CD14-positive monocyte (primary cell): ENCODE measurements around the gene ACRBP. TPM values are rescaled to one million over a fixed set of nuclear protein-coding genes. Genes with fewer than 3 reads are reported as not detected.

Source experiments
- DNase-seq, 3 donors: peaks; one replicate each; pipeline ENCODE4 v3.0.0-alpha.2; 2011 to 2022
- H2AFZ ChIP-seq: 2 replicates; pipeline ENCODE4 v1.6.0; 2012; ENCODE audit warnings: mild to moderate bottlenecking, low read depth, low read length, inconsistent platforms; ENCODE audit not compliant: insufficient read depth, poor library complexity, severe bottlenecking
- H3K27ac ChIP-seq, 2 donors: 1 replicate in 1 of 2; 2 replicates in 1 of 2; pipeline ENCODE4 v1.5.1; 2012 to 2013; ENCODE audit warnings: low read length in 2 of 2, control low read depth in 1 of 2, inconsistent platforms in 1 of 2, low read depth in 1 of 2, mild to moderate bottlenecking in 1 of 2
- H3K27me3 ChIP-seq, 2 donors: one replicate each; pipeline versions ENCODE4 v1.6.0 to v1.6.1; 2011 to 2013; ENCODE audit warnings: low read length in 2 of 2; ENCODE audit not compliant: control insufficient read depth in 2 of 2, insufficient read depth in 2 of 2
- H3K36me3 ChIP-seq, 2 donors: replicated peaks in 1 of 2; 1 replicate in 1 of 2; 2 replicates in 1 of 2; pipeline versions ENCODE4 v1.5.1 to v1.6.1; 2012 to 2013; ENCODE audit warnings: low read length in 2 of 2, control low read depth in 1 of 2, inconsistent platforms in 1 of 2, mild to moderate bottlenecking in 1 of 2; ENCODE audit not compliant: insufficient read depth in 2 of 2, control insufficient read depth in 1 of 2
- H3K4me1 ChIP-seq, 2 donors: 1 replicate in 1 of 2; 2 replicates in 1 of 2; pipeline versions ENCODE4 v1.5.1 to v1.6.1; 2012 to 2013; ENCODE audit warnings: low read length in 2 of 2, control low read depth in 1 of 2, inconsistent platforms in 1 of 2, mild to moderate bottlenecking in 1 of 2, moderate library complexity in 1 of 2; ENCODE audit not compliant: insufficient read depth in 2 of 2, control insufficient read depth in 1 of 2
- H3K4me2 ChIP-seq: replicated peaks from 2 replicates; pipeline ENCODE3; 2012; ENCODE audit warnings: low read length, moderate library complexity, mild to moderate bottlenecking; ENCODE audit not compliant: poor library complexity, severe bottlenecking; ENCODE audit errors: extremely low read depth
- H3K4me3 ChIP-seq, 3 experiments: fragments of 200-600 bp in 1 of 3; sonication (generic) in 1 of 3; replicated peaks in 1 of 3; 1 replicate in 2 of 3; 2 replicates in 1 of 3; pipeline ENCODE4 v1.5.1; 2011 to 2013; ENCODE audit warnings: low read length in 3 of 3, mild to moderate bottlenecking in 3 of 3, control low read depth in 2 of 3, low read depth in 2 of 3, inconsistent platforms in 1 of 3, moderate library complexity in 1 of 3
- H3K79me2 ChIP-seq: 2 replicates; pipeline ENCODE4 v1.6.0; 2012; ENCODE audit warnings: mild to moderate bottlenecking, control low read depth, inconsistent platforms, low read length, moderate library complexity; ENCODE audit not compliant: insufficient read depth
- H3K9ac ChIP-seq: 2 replicates; pipeline ENCODE4 v1.6.0; 2017; ENCODE audit warnings: low read length, mild to moderate bottlenecking; ENCODE audit not compliant: insufficient read depth, poor library complexity, severe bottlenecking
- H3K9me3 ChIP-seq, 2 donors: replicated peaks in 1 of 2; 1 replicate in 1 of 2; 2 replicates in 1 of 2; pipeline versions ENCODE4 v1.5.1 to v1.6.1; 2012 to 2013; ENCODE audit warnings: low read length in 2 of 2, control low read depth in 1 of 2; ENCODE audit not compliant: control insufficient read depth in 1 of 2, insufficient read depth in 1 of 2
- H4K20me1 ChIP-seq: 2 replicates; pipeline ENCODE4 v1.6.0; 2012; ENCODE audit warnings: mild to moderate bottlenecking, low read length, control low read depth, moderate library complexity; ENCODE audit not compliant: insufficient read depth
- H3K27ac Mint-ChIP-seq, 7 donors: one replicate each; pipeline ENCODE4 v1.8.0; 2020; ENCODE audit warnings: mild to moderate bottlenecking in 7 of 7, mixed read lengths in 7 of 7, moderate library complexity in 6 of 7, inconsistent platforms in 2 of 7
- H3K27me3 Mint-ChIP-seq, 3 donors: one replicate each; pipeline ENCODE4 v1.8.0; 2021 to 2022; ENCODE audit warnings: low read depth in 3 of 3, mild to moderate bottlenecking in 3 of 3, mixed read lengths in 3 of 3, moderate library complexity in 3 of 3, inconsistent platforms in 1 of 3
- H3K36me3 Mint-ChIP-seq, 2 donors: one replicate each; pipeline ENCODE4 v1.8.0; 2020; ENCODE audit warnings: mixed read lengths in 2 of 2, inconsistent platforms in 1 of 2, mild to moderate bottlenecking in 1 of 2
- H3K4me1 Mint-ChIP-seq: one replicate; pipeline ENCODE4 v1.8.0; 2020; ENCODE audit warnings: mild to moderate bottlenecking, mixed read lengths
- H3K4me3 Mint-ChIP-seq, 2 donors: one replicate each; pipeline ENCODE4 v1.8.0; 2020; ENCODE audit warnings: mild to moderate bottlenecking in 2 of 2, mixed read lengths in 2 of 2, moderate library complexity in 1 of 2
- H3K9me3 Mint-ChIP-seq, 7 donors: one replicate each; pipeline ENCODE4 v1.8.0; 2020 to 2022; ENCODE audit warnings: mixed read lengths in 7 of 7, mild to moderate bottlenecking in 6 of 7, moderate library complexity in 6 of 7, inconsistent platforms in 2 of 7
- WGBS: methylation state at CpG from one replicate; pipeline ENCODE4 v1.1.5; 2013; ENCODE audit warnings: missing lambda C conversion rate; ENCODE audit not compliant: insufficient coverage; 5-methylcytosine and 5-hydroxymethylcytosine counted together
- intact Hi-C, 2 donors: fragments of 100-400 bp; cut with micrococcal nuclease; formaldehyde crosslinking; loops; one replicate each; pipeline versions ENCODE4 v1.15.0 to v1.15.1; 2023
- polyA plus RNA-seq, 3 donors: library from polyadenylated mRNA; depleted of rRNA in 1 of 3; unstranded in 2 of 3; stranded (reverse) in 1 of 3; fragments of 300-500 nt in 2 of 3; fragments of >200 nt in 1 of 3; fragmentation: Illumina TruSeq in 2 of 3; gene quantifications; 1 replicate in 2 of 3; 2 replicates in 1 of 3; pipeline ENCODE4 v1.2.3, GENCODE V29; 2012 to 2021
- TF ChIP-seq, protein P1 (sequence below): fragments of 200-600 bp; IDR thresholded peaks from one replicate; pipeline ENCODE4 v1.8.0; 2022; ENCODE audit warnings: antibody characterized with exemption, mild to moderate bottlenecking

Gene ACRBP
- polyA plus RNA-seq, 3 donors, result 10.2 to 28.3 (median 10.3) TPM

DNA sequence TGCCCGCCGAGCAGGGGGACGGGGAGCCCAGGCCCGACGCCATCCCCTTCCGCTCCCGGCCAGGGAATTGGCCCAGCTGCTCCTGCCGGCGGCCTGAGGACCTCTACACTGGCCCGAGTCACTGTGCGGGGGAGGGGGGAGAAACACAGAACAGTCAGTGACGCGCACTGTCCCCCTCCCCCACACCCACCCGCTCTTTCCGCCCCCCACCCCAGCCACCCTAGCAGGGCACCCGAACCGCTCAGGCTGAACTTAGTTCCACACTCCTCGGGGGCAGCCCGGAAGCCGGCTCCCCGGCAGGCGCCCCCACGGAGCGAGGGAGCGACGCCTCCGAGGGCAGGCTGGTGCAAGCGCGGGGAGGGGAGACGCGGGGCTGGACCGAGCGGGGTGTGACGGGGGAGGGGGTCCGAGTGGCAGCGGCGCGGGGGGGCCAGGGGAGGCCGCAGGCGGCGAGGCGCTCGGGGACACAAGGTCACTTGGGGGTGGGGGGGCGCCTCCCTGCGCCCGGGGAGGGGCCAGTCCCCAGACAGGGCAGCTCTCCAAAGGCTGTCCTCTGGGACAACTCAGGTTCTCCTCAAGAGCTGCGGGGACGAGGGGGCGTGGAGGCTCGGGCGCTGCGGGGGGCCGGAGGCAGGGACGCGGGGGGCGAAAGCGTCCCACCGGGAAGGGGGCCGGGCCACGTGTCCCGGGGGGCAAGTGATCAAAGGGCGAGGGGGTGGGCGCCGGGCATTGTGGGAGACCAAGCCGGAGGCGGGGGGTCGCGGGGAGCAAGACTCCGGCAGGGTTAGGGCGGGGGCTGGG lies 40.7 kb downstream of the ACRBP start:
- peak; percentile 28 to 52 (median 49) for DNase-seq
- Histone ChIP-seq H3K9ac (peak overlapping the region; percentile 83), H4K20me1 (peaks cover 47% of the 10 kb centered on the region), H3K36me3 (peaks cover 16 to 21% of the 10 kb centered on the region in 2 donors), H2AFZ (peak overlapping the region; percentile 53), H3K27me3 (no peaks in the 10 kb centered on the region), H3K9me3 (peaks cover 0 to 7% of the 10 kb centered on the region in 2 donors), H3K79me2 (peaks cover 49% of the 10 kb centered on the region), H3K4me2 (peak overlapping the region; percentile 95), H3K27ac (peak overlapping the region; percentile 77 to 88), H3K4me1 (peaks cover 41 to 53% of the 10 kb centered on the region in 2 donors), H3K4me3 (peak overlapping the region; percentile 84 to 94 (median 88))
- H3K4me1 Mint-ChIP-seq, result peaks cover 36% of the 10 kb centered on the region
- peak overlapping the region in 4 of 7 donors; percentile 58 to 79 (median 68) for H3K27ac Mint-ChIP-seq
- intact Hi-C loops, result loop anchor here in 1 of 2 donors (5.0 kb wide), 1 partner anchor 34 kb away; no protein-coding TSS in a partner anchor
- peaks cover 32 to 37% of the 10 kb centered on the region in 2 donors for H3K36me3 Mint-ChIP-seq
- H3K27me3 Mint-ChIP-seq, result peaks cover 0 to 2% (median 0%) of the 10 kb centered on the region in 3 donors
- H3K9me3 Mint-ChIP-seq, result peaks cover 0 to 3% (median 0%) of the 10 kb centered on the region in 7 donors
- no peak overlapping the region for H3K4me3 Mint-ChIP-seq
- WGBS, result 0% methylated on average over 40 of the region's 70 CpGs
- TF ChIP-seq, protein P1, sequence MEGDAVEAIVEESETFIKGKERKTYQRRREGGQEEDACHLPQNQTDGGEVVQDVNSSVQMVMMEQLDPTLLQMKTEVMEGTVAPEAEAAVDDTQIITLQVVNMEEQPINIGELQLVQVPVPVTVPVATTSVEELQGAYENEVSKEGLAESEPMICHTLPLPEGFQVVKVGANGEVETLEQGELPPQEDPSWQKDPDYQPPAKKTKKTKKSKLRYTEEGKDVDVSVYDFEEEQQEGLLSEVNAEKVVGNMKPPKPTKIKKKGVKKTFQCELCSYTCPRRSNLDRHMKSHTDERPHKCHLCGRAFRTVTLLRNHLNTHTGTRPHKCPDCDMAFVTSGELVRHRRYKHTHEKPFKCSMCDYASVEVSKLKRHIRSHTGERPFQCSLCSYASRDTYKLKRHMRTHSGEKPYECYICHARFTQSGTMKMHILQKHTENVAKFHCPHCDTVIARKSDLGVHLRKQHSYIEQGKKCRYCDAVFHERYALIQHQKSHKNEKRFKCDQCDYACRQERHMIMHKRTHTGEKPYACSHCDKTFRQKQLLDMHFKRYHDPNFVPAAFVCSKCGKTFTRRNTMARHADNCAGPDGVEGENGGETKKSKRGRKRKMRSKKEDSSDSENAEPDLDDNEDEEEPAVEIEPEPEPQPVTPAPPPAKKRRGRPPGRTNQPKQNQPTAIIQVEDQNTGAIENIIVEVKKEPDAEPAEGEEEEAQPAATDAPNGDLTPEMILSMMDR, result no peak

DNA sequence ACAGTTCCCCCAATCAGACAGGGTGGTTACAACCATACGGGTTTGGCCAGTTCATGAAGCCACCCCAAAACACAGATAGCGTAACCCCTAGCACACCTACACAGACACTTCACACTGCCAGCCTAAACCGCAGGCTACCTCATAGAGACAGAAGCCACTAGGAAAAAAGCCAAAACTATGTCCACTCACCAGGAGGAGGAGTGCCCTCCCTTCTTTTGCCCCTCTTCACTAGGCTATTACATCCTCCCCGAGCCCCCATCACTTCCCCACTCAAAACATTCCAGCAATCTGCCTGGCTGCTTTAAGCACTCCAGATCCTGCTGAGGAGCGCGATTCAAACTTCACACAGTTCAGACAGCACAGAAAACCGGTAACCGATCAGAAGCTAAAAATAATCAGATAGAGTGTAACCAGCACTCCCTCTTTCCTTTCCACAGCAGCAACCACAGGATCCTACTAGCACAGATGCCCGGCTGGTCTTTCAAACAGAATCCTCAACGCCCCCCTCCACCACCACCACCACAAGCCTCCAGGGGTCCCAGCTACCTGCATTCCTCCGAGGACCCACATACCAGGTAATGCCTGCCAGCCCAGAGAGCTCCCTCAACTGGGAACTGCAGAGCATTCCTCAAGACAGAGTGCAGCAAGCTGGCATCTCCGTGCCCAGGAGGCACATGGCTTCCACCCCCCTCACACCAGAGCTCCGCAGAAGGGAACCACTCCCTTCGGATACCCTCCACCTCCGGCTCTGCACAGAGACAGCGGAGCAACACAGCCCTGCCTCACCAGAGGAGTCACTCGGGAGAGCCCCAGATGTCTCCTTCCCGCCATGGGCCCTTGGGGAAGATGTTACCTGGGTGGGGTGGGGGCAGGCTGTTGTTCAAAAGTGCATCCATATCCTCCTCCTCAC lies 41.6 kb downstream of the ACRBP start:
- peak overlapping the region; percentile 95 for H3K4me2 ChIP-seq
- Mint-ChIP-seq H3K27ac (peak overlapping the region in 5 of 7 donors; percentile 62 to 74 (median 68)), H3K27me3 (peaks cover 0 to 2% (median 0%) of the 10 kb centered on the region in 3 donors), H3K4me1 (peaks cover 34% of the 10 kb centered on the region), H3K9me3 (peaks cover 0 to 3% (median 0%) of the 10 kb centered on the region in 7 donors), H3K36me3 (peaks cover 40 to 45% of the 10 kb centered on the region in 2 donors), H3K4me3 (no peak overlapping the region)
- H3K27ac ChIP-seq, result peak overlapping the region; percentile 41 to 77
- no peaks in the 10 kb centered on the region for H3K27me3 ChIP-seq
- H2AFZ ChIP-seq, result peak overlapping the region; percentile 41
- TF ChIP-seq, protein P1, result no peak
- H3K9ac ChIP-seq, result peak overlapping the region; percentile 83
- H3K4me1 ChIP-seq, result peaks cover 41 to 53% of the 10 kb centered on the region in 2 donors
- WGBS, result 0% methylated on average over 10 of the region's 18 CpGs
- H3K4me3 ChIP-seq, result peak overlapping the region; percentile 84 to 94 (median 88)
- peaks cover 56% of the 10 kb centered on the region for H4K20me1 ChIP-seq
- DNase-seq, result no peak
- H3K36me3 ChIP-seq, result peaks cover 25 to 29% of the 10 kb centered on the region in 2 donors
- H3K9me3 ChIP-seq, result peaks cover 0 to 7% of the 10 kb centered on the region in 2 donors
- H3K79me2 ChIP-seq, result peaks cover 56% of the 10 kb centered on the region
- intact Hi-C loops, result loop anchor here in 1 of 2 donors (5.0 kb wide), 1 partner anchor 33 kb away; no protein-coding TSS in a partner anchor
